ENCODE results near the gene RASGRP2. TPM values are rescaled to one million over a fixed set of nuclear protein-coding genes. Genes with fewer than 3 reads are reported as not detected.
A peak's percentile ranks its signal among the peaks of the same experiment; 100 is the strongest.
"Not testable (repeated sequence)": the region's sequence is repeated elsewhere in the genome, so short reads cannot be mapped to it uniquely, and the experiment has no call there.

RASGRP2 gene
- polyA plus RNA-seq, 4 donors = 3.2 to 7.8 (median 4.5) TPM

DNA sequence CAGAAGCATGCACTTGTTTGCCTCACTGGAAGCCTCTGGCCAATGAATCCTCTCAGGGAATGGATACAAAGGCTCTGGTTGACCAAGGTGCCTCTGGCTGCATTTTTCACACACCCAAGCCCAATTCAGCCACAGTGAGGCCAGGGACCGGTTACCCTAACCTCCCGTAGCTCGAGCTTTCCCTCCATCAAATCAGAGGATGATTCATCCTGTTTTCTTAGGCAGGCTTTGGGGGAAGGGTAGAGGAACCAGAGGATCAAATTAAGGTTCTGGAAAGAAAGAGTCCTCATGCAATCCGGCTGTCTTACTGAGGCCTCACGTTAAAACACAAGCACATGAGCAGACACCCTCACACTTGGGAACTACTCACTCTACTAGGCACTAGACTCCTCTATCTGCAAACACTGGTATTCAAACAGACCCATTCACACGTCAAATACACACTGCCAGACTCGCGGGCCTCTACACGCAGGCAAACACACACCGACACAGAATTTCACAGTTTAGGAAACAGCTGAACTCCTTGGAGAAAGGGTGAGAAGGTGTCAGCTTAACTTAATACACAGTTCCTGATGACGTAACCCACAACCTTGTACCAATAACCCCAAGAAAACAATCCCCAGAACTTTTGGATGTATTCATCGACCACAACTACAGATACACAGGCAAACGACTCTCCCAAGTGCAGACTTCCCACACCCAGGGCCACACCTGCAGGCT, 33.4 kb downstream of the RASGRP2 start:
- no peak for DNase-seq (ENCODE audit: low read depth in 4 of 4, low spot score in 2 of 4)

GRCh38 chr11:64705501-64705900, 38.4 kb downstream of the RASGRP2 start:
- DNase-seq (ENCODE audit: low read depth in 4 of 4, low spot score in 2 of 4) = no peak

GRCh38 chr11:64703048-64703447, 40.9 kb downstream of the RASGRP2 start:
- no peak for DNase-seq (ENCODE audit: low read depth in 4 of 4, low spot score in 2 of 4)

DNA sequence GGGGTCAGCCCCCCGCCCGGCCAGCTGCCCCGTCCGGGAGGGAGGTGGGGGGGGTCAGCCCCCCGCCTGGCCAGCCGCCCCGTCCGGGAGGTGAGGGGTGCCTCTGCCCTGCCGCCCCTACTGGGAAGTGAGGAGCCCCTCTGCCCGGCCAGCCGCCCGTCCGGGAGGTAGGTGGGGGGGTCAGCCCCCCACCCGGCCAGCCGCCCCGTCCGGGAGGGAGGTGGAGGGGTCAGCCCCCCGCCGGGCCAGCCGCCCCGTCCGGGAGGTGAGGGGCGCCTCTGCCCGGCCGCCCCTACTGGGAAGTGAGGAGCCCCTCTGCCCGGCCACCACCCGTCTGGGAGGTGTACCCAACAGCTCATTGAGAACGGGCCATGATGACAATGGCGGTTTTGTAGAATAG, 42.0 kb downstream of the RASGRP2 start:
- not testable (repeated sequence) for DNase-seq (ENCODE audit: low read depth in 4 of 4, low spot score in 2 of 4)

DNA sequence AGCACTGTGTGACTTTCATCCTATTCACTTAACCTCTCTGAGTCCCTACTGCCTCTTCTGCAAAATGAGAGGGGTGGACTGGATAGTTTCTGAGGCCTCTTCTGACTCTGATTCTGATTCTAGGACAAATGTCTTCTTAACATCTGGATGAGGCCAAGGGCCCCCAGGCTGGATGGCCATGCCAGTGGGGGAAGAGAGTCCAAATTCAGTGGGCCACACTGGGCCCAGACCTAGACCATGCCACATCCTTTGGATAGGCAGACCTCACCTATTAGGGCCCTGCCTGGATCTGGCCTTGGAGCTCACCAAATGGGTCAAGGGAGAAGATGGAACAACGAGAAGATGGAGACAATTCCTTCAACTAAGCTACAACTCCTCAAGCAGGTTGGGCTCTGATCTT, 45.5 kb downstream of the RASGRP2 start:
- DNase-seq (ENCODE audit: low read depth in 4 of 4, low spot score in 2 of 4) = no peak

- DNase-seq (ENCODE audit: low read depth in 4 of 4, low spot score in 2 of 4) = no peak
Measured at GRCh38 chr11:64697663-64698375, 46.1 kb downstream of the RASGRP2 start.

DNA sequence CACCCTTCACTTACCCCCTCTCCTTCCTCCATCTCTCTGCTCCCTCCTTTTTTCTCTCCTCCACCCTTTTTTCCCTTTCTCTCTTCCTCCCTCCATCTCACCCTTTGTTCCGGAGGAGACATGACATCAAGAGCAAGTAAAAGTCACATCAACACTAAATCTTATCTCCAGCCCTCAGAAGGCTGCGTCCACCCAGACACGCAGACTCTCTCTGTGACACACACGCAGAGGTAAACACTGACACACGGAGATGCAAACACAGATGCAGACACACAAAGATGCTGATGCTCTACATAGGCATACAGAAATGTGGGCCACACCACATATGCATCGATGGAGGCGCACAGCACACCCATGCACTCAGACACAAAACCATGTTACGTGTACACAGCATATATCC, 47.9 kb downstream of the RASGRP2 start:
- DNase-seq (ENCODE audit: low read depth in 4 of 4, low spot score in 2 of 4) = no peak

GRCh38 chr11:64695548-64695947, 48.4 kb downstream of the RASGRP2 start:
- DNase-seq (ENCODE audit: low read depth in 4 of 4, low spot score in 2 of 4) = no peak

DNA sequence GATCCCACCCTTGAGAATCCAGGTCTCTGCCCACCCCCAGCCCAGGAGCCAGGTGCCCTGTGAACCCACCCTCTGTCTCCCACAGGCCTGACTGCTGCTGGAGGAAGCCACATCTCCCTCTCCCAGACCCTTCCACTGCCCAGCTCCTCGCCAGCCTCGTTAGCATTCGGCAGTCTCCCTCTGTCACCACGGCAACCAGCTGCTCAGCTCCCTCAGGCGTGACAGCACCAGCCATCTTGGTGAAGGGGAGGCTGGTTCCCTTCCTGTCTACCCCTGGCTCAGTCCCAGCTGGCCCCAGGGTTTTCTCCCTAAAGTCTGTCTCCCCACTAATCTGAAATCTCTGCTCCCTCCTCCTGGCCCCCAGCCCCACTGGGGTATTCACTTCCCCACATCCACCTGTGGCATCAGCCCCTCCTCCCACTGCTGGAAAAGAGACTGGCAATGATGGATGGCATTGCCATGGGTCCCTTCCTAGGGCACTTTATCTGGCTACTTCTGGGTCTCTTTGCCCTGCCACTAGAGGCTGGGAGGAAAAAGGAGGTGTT, 49.0 kb downstream of the RASGRP2 start:
- DNase-seq (ENCODE audit: low read depth in 4 of 4, low spot score in 2 of 4) = peak in 3 of 4 donors; percentile 39 to 75 (median 56)

DNA sequence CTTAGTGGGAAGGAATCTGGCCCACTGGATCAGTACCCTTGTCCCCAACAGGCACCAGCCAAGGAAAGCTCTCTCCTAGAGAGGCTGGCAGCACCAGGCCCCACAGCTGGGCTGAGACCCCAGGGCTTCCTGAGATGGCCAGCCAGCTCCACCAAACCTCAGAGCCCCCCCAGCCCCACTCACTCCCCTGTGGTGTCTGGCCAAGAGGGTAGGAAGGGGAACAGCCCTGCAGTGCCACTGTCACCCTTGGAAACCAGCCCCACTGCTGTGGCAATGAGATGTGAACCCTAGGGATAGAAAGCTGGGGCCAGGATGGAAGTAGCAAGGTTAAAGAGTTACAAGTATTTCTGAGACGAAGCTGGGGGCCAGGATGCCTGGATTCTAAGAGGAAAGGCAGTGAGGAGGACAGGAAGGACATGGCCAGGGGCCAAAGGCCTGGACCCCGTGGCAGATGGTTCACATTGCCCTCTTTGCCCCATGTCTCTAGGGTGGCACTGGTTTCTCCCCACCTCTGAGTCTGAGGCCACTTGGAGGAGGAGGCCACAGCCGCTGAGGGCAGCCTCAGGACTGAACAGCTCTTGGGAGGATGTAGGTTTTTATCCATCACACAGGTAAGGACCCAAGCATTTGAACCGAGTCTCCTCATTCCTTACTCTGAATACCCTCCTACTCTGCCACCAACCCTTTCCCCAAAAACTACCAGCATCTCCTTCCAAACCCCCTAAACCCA, 49.8 kb downstream of the RASGRP2 start:
- no peak for DNase-seq (ENCODE audit: low read depth in 4 of 4, low spot score in 2 of 4)

- no peak for DNase-seq (ENCODE audit: low read depth in 4 of 4, low spot score in 2 of 4)
Measured at GRCh38 chr11:64692764-64693331, 51.1 kb downstream of the RASGRP2 start.

DNA sequence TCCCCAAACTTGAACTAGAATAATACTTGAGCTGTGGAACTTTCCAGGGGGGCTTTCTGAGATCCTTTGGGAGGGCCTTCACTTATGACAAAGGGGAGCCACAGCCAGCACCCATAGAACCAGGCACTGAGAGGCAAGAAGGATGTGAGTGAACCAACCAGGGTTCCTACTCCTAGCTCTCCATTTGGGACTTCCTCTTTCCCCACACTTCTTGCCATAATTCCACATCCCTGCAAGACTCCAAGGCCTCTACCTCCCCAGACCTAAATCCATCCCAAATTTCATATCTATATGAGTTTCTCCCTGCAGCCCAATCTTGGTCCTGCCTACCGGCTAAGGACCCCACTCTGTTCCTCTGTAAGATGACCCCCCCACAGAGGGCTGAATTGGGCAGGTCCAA, 52.4 kb downstream of the RASGRP2 start:
- no peak for DNase-seq (ENCODE audit: low read depth in 4 of 4, low spot score in 2 of 4)

GRCh38 chr11:64690235-64690634, 53.7 kb downstream of the RASGRP2 start:
- no peak for DNase-seq (ENCODE audit: low read depth in 4 of 4, low spot score in 2 of 4)

GRCh38 chr11:64688534-64688982, 55.4 kb downstream of the RASGRP2 start:
- DNase-seq (ENCODE audit: low read depth in 4 of 4, low spot score in 2 of 4) = peak; percentile 83 to 95 (median 87)

GRCh38 chr11:64687643-64688533, 56.1 kb downstream of the RASGRP2 start:
- no peak for DNase-seq (ENCODE audit: low read depth in 4 of 4, low spot score in 2 of 4)

- DNase-seq (ENCODE audit: low read depth in 4 of 4, low spot score in 2 of 4) = no peak
Measured at GRCh38 chr11:64687204-64687603, 56.7 kb downstream of the RASGRP2 start.

DNA sequence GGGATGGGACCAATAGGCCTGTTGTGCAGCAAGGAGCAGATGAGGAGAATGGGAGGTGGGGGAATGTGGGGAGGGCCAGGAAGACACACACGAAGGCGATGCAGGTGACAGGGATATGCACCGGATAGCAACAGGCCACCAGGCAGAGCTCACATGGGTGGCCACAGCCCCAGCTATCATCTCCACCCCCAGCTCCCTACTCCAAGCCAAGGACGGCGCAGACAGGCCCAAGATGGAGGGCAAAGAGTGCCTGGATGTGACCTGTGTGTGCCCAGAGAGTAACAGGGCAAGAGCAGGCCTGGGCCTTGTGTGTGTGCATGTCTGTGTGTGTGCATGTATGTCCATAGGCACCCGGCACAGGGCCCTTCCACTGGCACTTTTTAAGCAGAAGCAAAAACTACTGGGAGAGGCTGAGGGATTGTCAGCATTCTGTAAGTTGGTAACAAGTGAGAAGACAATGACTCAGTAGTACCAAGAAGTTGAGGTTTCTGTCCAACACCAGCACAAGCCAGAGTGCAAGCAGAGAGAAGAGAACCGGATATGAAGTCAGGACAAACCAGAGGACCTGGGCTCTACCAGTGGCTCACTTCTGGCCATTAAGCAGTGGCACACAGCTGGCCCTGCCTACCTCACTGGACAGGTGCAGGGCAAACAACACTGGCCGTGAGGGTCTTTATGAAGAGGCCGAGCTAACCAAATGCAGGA, 57.3 kb downstream of the RASGRP2 start:
- DNase-seq (ENCODE audit: low read depth in 4 of 4, low spot score in 2 of 4) = no peak

DNA sequence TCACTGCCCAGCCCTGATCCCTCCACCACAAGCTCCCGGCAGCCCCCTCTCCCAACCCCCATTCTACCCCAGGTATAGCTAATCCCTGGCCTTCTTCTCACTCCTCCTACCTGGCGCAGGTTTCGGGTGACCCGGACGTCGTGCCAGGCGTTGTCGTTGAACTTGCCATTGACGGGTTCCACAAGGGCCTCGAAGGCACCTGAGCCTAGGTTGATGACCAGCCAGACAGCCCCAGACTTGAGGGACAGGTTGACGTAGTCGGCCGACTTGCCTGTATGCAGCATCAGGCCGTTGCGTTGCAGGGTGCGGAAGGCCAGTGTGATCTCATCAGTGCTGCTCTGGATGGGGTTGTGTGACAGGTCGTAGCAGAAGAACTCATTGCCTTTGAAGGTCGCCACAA, 58.4 kb downstream of the RASGRP2 start:
- DNase-seq (ENCODE audit: low read depth in 4 of 4, low spot score in 2 of 4) = no peak

- DNase-seq (ENCODE audit: low read depth in 4 of 4, low spot score in 2 of 4) = no peak
Measured at GRCh38 chr11:64684357-64684756, 59.6 kb downstream of the RASGRP2 start.

Data from left renal cortex interstitium (tissue), 4 donors.